Breast epithelium (tissue), 3 donors: ENCODE measurements around the gene JAKMIP2.

Source experiments
- CTCF ChIP-seq, 3 donors: fragments of 450-650 bp; IDR thresholded peaks; one replicate each; pipeline ENCODE4 v1.5.1; 2016 to 2017; ENCODE audit warnings: antibody characterized with exemption in 3 of 3, mild to moderate bottlenecking in 3 of 3, moderate library complexity in 3 of 3
- POLR2A ChIP-seq: fragments of 450-650 bp; IDR thresholded peaks from one replicate; pipeline ENCODE4 v1.6.1; 2016; ENCODE audit warnings: antibody characterized with exemption, mild to moderate bottlenecking, moderate library complexity

- no peak for TF ChIP-seq CTCF (IDR thresholded peaks at IDR 0.05)
- no peak for TF ChIP-seq POLR2A
Observed at GRCh38 chr5:147544556-147544955, 238.0 kb downstream of the JAKMIP2 start.
